ENCODE measurements around the gene DESI2. TPM values are rescaled to one million over a fixed set of nuclear protein-coding genes. Genes with fewer than 3 reads are reported as not detected.
"Not testable (repeated sequence)": the region's sequence is repeated elsewhere in the genome, so short reads cannot be mapped to it uniquely, and the experiment has no call there.

Gene DESI2
- total RNA-seq, 1 donor from 2014 or later, result 43.7 TPM

DNA sequence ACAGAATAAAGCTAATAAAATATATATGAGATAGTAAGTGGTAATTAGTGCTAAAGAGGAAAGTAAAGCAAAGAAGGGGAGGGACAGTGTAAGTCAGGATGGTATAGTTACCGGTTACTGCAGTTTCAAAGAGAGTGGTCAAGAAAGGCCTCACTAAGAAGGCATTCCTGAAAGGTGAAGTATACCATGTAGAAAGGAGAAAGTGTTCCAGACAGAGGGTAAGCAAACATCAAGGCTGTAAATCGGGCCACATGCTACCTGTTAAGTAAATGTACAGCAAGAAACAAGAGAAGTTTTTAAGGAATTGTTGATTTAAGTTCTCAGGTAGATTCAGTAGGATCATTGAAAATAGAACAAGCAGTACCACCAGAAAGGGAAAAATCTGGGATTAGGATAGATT lies 9.7 kb downstream of the DESI2 start:
- Histone ChIP-seq H3K27ac (peak overlapping the region; percentile 44), H3K4me1 (peaks cover 51% of the 10 kb centered on the region), H3K27me3 (ENCODE audit: low read depth) (no peaks in the 10 kb centered on the region), H3K4me3 (no peak overlapping the region), H3K36me3 (no peaks in the 10 kb centered on the region), H3K9me3 (no peaks in the 10 kb centered on the region)
- TF ChIP-seq, protein P1, sequence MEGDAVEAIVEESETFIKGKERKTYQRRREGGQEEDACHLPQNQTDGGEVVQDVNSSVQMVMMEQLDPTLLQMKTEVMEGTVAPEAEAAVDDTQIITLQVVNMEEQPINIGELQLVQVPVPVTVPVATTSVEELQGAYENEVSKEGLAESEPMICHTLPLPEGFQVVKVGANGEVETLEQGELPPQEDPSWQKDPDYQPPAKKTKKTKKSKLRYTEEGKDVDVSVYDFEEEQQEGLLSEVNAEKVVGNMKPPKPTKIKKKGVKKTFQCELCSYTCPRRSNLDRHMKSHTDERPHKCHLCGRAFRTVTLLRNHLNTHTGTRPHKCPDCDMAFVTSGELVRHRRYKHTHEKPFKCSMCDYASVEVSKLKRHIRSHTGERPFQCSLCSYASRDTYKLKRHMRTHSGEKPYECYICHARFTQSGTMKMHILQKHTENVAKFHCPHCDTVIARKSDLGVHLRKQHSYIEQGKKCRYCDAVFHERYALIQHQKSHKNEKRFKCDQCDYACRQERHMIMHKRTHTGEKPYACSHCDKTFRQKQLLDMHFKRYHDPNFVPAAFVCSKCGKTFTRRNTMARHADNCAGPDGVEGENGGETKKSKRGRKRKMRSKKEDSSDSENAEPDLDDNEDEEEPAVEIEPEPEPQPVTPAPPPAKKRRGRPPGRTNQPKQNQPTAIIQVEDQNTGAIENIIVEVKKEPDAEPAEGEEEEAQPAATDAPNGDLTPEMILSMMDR (IDR thresholded peaks at IDR 0.05), result no peak
- DNase-seq, result no peak
- peak; percentile 74 to 85 for ATAC-seq
- intact Hi-C loops (cut with DNase I), result no loop called here

DNA sequence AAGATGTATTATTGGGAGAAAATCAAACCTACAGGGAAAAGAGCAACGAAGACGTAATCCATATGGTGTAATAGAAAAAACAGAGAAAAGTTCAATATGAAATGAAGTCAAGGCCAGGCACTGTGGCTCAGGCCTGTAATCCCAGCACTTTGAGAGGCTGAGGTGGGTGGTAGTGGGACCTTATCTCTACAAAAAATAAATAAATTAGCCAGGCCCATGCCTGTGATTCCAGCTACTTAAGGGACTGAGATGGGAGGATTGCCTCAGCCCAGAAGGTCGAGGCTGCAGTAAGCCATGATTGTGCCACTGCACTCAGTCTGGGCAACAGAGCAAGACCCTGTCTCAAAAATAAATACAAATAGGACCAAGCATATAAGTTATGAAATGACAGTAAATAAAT lies 11.4 kb downstream of the DESI2 start:
- TF ChIP-seq, protein P1 (IDR thresholded peaks at IDR 0.05), result no peak
- DNase-seq (no peak), ATAC-seq (no peak)
- no peaks in the 10 kb centered on the region for H3K36me3 ChIP-seq
- intact Hi-C loops (cut with DNase I), result no loop called here
- no peak overlapping the region for H3K27ac ChIP-seq
- H3K27me3 ChIP-seq (ENCODE audit: low read depth), result no peaks in the 10 kb centered on the region
- peaks cover 36% of the 10 kb centered on the region for H3K4me1 ChIP-seq
- H3K4me3 ChIP-seq, result no peak overlapping the region
- no peaks in the 10 kb centered on the region for H3K9me3 ChIP-seq

DNA sequence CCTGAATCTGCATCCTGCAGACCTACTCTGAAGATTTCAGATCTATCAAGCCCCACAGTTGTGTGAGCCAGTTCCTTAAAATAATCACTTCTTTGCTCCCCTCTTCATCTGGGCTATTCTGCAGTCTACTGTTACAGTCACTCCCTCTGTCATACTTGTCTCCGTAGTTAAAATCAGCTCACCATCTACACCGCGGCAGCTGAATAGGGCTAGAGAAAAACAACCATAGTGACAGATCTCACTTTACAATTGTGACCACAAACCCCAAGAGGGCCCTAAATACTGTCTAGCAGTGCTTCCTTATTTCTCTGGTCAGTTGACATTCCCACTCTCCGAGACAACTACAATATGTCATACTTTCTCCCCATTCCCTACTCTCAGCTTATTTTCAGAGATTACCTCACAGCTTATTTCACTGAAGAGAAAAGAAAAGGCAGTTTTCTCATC lies 12.9 kb downstream of the DESI2 start:
- Histone ChIP-seq H3K4me3 (no peak overlapping the region), H3K4me1 (peaks cover 32% of the 10 kb centered on the region), H3K9me3 (no peaks in the 10 kb centered on the region), H3K27ac (peak overlapping the region; percentile 13), H3K27me3 (ENCODE audit: low read depth) (no peaks in the 10 kb centered on the region), H3K36me3 (no peaks in the 10 kb centered on the region)
- DNase-seq (no peak), ATAC-seq (peak; percentile 20 to 65)
- TF ChIP-seq, protein P1 (IDR thresholded peaks at IDR 0.05), result no peak
- intact Hi-C loops (cut with DNase I), result no loop called here

DNA sequence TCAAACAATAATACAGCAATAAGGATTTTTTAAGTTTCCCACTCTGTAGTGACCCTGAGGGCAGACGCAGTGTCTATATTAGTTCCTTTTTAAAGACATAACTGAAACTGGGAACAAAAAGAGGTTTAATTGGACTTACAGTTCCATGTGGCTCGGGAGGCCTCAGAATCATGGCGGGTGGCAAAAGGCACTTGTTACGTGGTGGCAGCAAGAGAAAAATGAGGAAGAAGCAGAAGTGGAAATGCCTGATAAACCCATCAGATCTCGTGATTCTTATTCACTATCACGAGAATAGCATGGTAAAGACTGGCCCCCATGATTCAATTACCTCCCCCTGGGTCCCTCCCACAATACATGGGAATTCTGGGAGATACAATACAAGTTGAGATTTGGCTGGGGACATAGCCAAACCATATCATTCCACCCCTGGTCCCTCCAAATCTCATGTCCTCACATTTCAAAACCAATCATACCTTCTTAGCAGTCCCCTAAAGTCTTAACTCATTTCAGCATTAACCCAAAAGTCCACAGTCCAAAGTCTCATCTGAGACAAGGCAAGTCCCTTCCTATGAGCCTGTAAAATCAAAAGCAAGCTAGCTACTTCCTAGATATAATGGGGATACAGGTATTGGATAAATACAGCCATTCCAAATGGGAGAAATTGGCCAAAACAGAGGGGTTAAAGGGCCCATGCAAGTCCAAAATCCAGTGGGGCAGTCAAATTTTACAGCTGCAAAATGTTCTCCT lies 13.9 kb downstream of the DESI2 start:
- intact Hi-C loops (cut with DNase I), result not testable (repeated sequence)

DNA sequence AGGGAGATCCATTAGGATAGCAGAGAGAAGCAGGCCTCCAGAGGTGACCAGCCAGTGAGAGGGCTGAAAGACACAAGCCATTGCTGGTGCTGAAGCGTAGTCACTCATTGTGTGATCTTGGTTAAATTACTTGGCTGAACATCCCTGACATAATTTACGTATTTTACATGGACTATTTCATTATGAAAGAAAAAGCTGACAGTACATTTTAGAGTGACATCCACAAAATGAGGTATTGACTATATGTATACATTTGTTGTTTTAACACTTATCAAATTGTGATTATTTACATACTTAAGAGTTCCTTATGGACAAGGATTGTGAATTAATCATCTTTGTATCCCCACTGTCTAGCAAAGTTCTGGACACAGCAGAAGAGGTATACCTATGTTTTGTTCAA lies 14.9 kb downstream of the DESI2 start:
- Histone ChIP-seq H3K36me3 (no peaks in the 10 kb centered on the region), H3K4me3 (no peak overlapping the region), H3K27ac (no peak overlapping the region), H3K9me3 (no peaks in the 10 kb centered on the region), H3K27me3 (ENCODE audit: low read depth) (no peaks in the 10 kb centered on the region), H3K4me1 (peaks cover 25% of the 10 kb centered on the region)
- ATAC-seq (no peak), DNase-seq (no peak)
- intact Hi-C loops (cut with DNase I), result no loop called here
- TF ChIP-seq, protein P1 (IDR thresholded peaks at IDR 0.05), result no peak

More for the DNA sequence above, 13.9 kb downstream of the DESI2 start:
- H3K4me1 ChIP-seq, result peaks cover 32% of the 10 kb centered on the region
- H3K4me3 ChIP-seq; H3K9me3 ChIP-seq; H3K27me3 ChIP-seq (ENCODE audit: low read depth); ATAC-seq; H3K36me3 ChIP-seq; DNase-seq; H3K27ac ChIP-seq: not testable (repeated sequence)

DNA sequence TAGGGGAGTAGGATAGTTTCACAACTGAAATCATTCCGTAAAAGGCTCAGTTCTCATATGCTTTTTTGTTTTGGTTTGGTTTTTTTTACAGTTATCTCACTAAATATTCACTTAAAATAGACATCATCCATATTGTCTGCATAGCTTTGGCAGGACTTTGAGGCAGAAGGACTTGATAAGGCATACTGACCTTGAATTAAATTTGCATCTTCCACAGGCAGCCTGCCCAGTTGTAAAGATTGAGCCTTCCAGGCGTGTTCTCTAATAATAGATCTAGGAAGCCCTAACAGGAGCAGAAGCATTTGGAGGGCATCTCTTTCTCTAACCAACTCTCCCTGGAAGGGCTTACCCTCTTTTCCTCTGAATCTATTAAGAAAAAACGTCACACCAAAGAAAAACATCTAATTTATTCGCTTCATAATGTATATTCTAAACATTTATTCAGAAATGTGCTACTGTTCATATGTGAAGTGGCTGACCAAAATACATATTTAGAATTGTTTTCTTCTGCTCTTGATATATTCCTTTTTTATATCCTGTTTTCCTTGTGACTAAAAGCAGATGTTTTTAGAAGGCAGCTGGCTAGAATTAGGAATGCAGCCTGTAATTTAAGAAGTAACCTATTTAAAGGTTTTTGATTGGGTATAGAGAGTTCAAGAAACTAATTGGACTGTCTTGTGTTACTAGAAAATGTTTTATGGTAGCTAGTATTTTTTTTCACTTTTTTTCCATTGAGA lies 20.2 kb downstream of the DESI2 start:
- H3K36me3 ChIP-seq, result no peaks in the 10 kb centered on the region
- intact Hi-C loops (cut with DNase I), result no loop called here
- H3K9me3 ChIP-seq, result no peaks in the 10 kb centered on the region
- no peak overlapping the region for H3K4me3 ChIP-seq
- H3K27ac ChIP-seq, result peak overlapping the region; percentile 14
- DNase-seq (no peak), ATAC-seq (no peak)
- H3K27me3 ChIP-seq (ENCODE audit: low read depth), result no peaks in the 10 kb centered on the region
- H3K4me1 ChIP-seq, result peaks cover 4% of the 10 kb centered on the region
- TF ChIP-seq, protein P1 (IDR thresholded peaks at IDR 0.05), result no peak

Data from lower lobe of right lung (tissue), 2 donors.